H1 (cell line): ENCODE results near the gene FAM120B. TPM values are rescaled to one million over a fixed set of nuclear protein-coding genes. Genes with fewer than 3 reads are reported as not detected.

Source experiments
- CTCF ChIA-PET: fragments of 300-600 bp; sonication (Branson Sonifier 250); formaldehyde crosslinking; loops from one replicate; lab custom pipeline; 2021; ENCODE audit not compliant: partially characterized antibody; lab: Charles Lee
- POLR2A ChIA-PET: fragments of 300-600 bp; sonication (Branson Sonifier 250); formaldehyde crosslinking; loops from one replicate; lab custom pipeline; 2021; ENCODE audit warnings: inconsistent platforms; ENCODE audit not compliant: partially characterized antibody; lab: Charles Lee
- DNase-seq, 2 experiments: peaks; one replicate each; pipeline versions ENCODE4 v3.0.0 to v3.0.0-alpha.2; 2010 to 2022; ENCODE audit warnings: low spot score in 2 of 2, low read depth in 1 of 2, mixed read lengths in 1 of 2
- FAIRE-seq: peaks from 2 replicates; lab custom pipeline; 2011; peaks lifted over from hg19 to GRCh38; lab: Jason Lieb, UNC
- H2AFZ ChIP-seq: 2 replicates; pipeline ENCODE4 v1.8.1; 2012; ENCODE audit warnings: low read length, inconsistent platforms
- H2AK5ac ChIP-seq: 2 replicates; pipeline ENCODE4 v1.6.1; 2013; ENCODE audit warnings: low read depth, low read length
- H2BK120ac ChIP-seq: replicated peaks from 2 replicates; pipeline ENCODE3; 2013; ENCODE audit warnings: low read depth, low read length, inconsistent platforms
- H2BK12ac ChIP-seq: 2 replicates; pipeline ENCODE4 v1.6.1; 2013; ENCODE audit warnings: low read depth, low read length
- H2BK15ac ChIP-seq: 2 replicates; pipeline ENCODE4 v1.6.1; 2013; ENCODE audit warnings: low read length
- H2BK20ac ChIP-seq: 2 replicates; pipeline ENCODE4 v1.6.1; 2013; ENCODE audit warnings: low read length
- H2BK5ac ChIP-seq: 2 replicates; pipeline ENCODE4 v1.6.1; 2013; ENCODE audit warnings: low read depth, low read length
- H3K14ac ChIP-seq: 2 replicates; pipeline ENCODE4 v1.6.1; 2013; ENCODE audit warnings: inconsistent platforms; ENCODE audit not compliant: insufficient read length
- H3K18ac ChIP-seq: 2 replicates; pipeline ENCODE4 v1.6.1; 2013; ENCODE audit warnings: low read length; ENCODE audit errors: extremely low read depth
- H3K23ac ChIP-seq: 2 replicates; pipeline ENCODE4 v1.6.1; 2013; ENCODE audit warnings: inconsistent platforms; ENCODE audit not compliant: insufficient read length
- H3K23me2 ChIP-seq: 2 replicates; pipeline ENCODE4 v1.6.1; 2013; ENCODE audit warnings: low read depth, low read length
- H3K27ac ChIP-seq: 2 replicates; pipeline ENCODE4 v1.6.1; 2011; ENCODE audit warnings: low read depth, low read length, inconsistent platforms
- H3K27me3 ChIP-seq, 4 experiments: replicated peaks in 1 of 4; 1 replicate in 1 of 4; 2 replicates in 3 of 4; pipeline versions ENCODE4 v1.6.1 to v1.8.1; 2011 to 2013; ENCODE audit warnings: low read length in 3 of 4, mild to moderate bottlenecking in 3 of 4, inconsistent platforms in 2 of 4, mixed read lengths in 2 of 4, moderate library complexity in 1 of 4; ENCODE audit not compliant: control insufficient read depth in 3 of 4, insufficient read depth in 3 of 4; ENCODE audit errors: extremely low read depth in 1 of 4
- H3K36me3 ChIP-seq, 4 experiments: 2 replicates each; pipeline versions ENCODE4 v1.6.1 to v1.8.1; 2011 to 2013; ENCODE audit warnings: mild to moderate bottlenecking in 4 of 4, low read length in 3 of 4, moderate library complexity in 2 of 4, control low read depth in 1 of 4, inconsistent platforms in 1 of 4; ENCODE audit not compliant: insufficient read depth in 4 of 4, control insufficient read depth in 2 of 4
- H3K4ac ChIP-seq: replicated peaks from 2 replicates; pipeline ENCODE3; 2013; ENCODE audit warnings: low read length, low read depth, mixed read lengths, inconsistent platforms; ENCODE audit not compliant: insufficient read length
- H3K4me1 ChIP-seq, 4 experiments: replicated peaks in 1 of 4; 1 replicate in 1 of 4; 2 replicates in 3 of 4; pipeline versions ENCODE4 v1.6.1 to v1.8.1; 2011 to 2013; ENCODE audit warnings: low read length in 3 of 4, inconsistent platforms in 2 of 4, mixed read lengths in 1 of 4; ENCODE audit not compliant: insufficient read depth in 4 of 4, control insufficient read depth in 3 of 4
- H3K4me2 ChIP-seq, 2 experiments: 2 replicates each; pipeline versions ENCODE4 v1.6.1 to v1.8.1; 2011 to 2013; ENCODE audit warnings: low read depth in 2 of 2, low read length in 2 of 2, control low read depth in 1 of 2, inconsistent platforms in 1 of 2, mild to moderate bottlenecking in 1 of 2; ENCODE audit not compliant: insufficient read depth in 1 of 2
- H3K4me3 ChIP-seq, 4 experiments: fragments of 200-600, 300-600 bp in 1 of 4; sonication (generic), shearing (Covaris generic), sonication (Bioruptor Twin) in 1 of 4; 2 replicates each; pipeline versions ENCODE4 v1.5.1 to v1.8.1; 2011 to 2016; ENCODE audit warnings: low read length in 4 of 4, low read depth in 3 of 4, control low read depth in 2 of 4, inconsistent platforms in 2 of 4, mild to moderate bottlenecking in 2 of 4, mixed read lengths in 1 of 4, moderate library complexity in 1 of 4; ENCODE audit not compliant: insufficient read depth in 2 of 4; ENCODE audit errors: extremely low read depth in 1 of 4
- H3K56ac ChIP-seq: replicated peaks from 2 replicates; pipeline ENCODE3; 2013; ENCODE audit warnings: low read depth, mild to moderate bottlenecking, mixed read lengths, low read length, inconsistent platforms; ENCODE audit not compliant: insufficient read length
- H3K79me1 ChIP-seq: 2 replicates; pipeline ENCODE4 v1.6.1; 2013; ENCODE audit warnings: low read depth, low read length, control low read depth
- H3K79me2 ChIP-seq, 2 experiments: 2 replicates each; pipeline versions ENCODE4 v1.6.1 to v1.8.1; 2012 to 2013; ENCODE audit warnings: low read length in 2 of 2, mild to moderate bottlenecking in 2 of 2, inconsistent platforms in 1 of 2; ENCODE audit not compliant: insufficient read depth in 2 of 2, control insufficient read depth in 1 of 2
- H3K9ac ChIP-seq, 4 experiments: replicated peaks in 1 of 4; 1 replicate in 1 of 4; 2 replicates in 3 of 4; pipeline versions ENCODE4 v1.6.1 to v1.8.1; 2011 to 2013; ENCODE audit warnings: low read depth in 3 of 4, low read length in 3 of 4, control low read depth in 2 of 4, mild to moderate bottlenecking in 2 of 4, moderate library complexity in 2 of 4, inconsistent platforms in 1 of 4; ENCODE audit errors: extremely low read depth in 1 of 4
- H3K9me3 ChIP-seq, 2 experiments: 2 replicates each; pipeline versions ENCODE4 v1.6.1 to v1.8.1; 2012 to 2013; ENCODE audit warnings: mild to moderate bottlenecking in 2 of 2, moderate library complexity in 2 of 2, control low read depth in 1 of 2, inconsistent platforms in 1 of 2, low read depth in 1 of 2, low read length in 1 of 2, mixed read lengths in 1 of 2; ENCODE audit not compliant: insufficient read depth in 2 of 2
- H4K20me1 ChIP-seq, 2 experiments: replicated peaks in 1 of 2; 2 replicates each; pipeline versions ENCODE3 to v1.8.1; 2011 to 2013; ENCODE audit warnings: inconsistent platforms in 2 of 2, low read length in 2 of 2, mild to moderate bottlenecking in 1 of 2; ENCODE audit not compliant: insufficient read depth in 2 of 2, control insufficient read depth in 1 of 2
- H4K5ac ChIP-seq: 2 replicates; pipeline ENCODE4 v1.6.1; 2013; ENCODE audit warnings: low read length, low read depth, mixed read lengths, inconsistent platforms; ENCODE audit not compliant: insufficient read length
- H4K8ac ChIP-seq: 2 replicates; pipeline ENCODE4 v1.8.0; 2013; ENCODE audit warnings: mild to moderate bottlenecking, moderate library complexity, low read length, inconsistent platforms; ENCODE audit not compliant: insufficient read depth; ENCODE audit errors: extremely low read depth
- H4K91ac ChIP-seq: replicated peaks from 2 replicates; pipeline ENCODE3; 2013; ENCODE audit warnings: low read length, mixed read lengths, inconsistent platforms; ENCODE audit not compliant: insufficient read length
- E2F6 ChIP-seq: IDR thresholded peaks from 2 replicates; pipeline ENCODE4 v1.6.1; 2012; ENCODE audit warnings: inconsistent platforms
- RAD21 ChIP-seq, 2 experiments: IDR thresholded peaks in 1 of 2; conservative IDR thresholded peaks in 1 of 2; 2 replicates each; pipeline ENCODE4 v1.6.1; 2011; ENCODE audit warnings: low read depth in 2 of 2, low read length in 2 of 2, improper control_type of control experiment in 1 of 2, inconsistent platforms in 1 of 2, mild to moderate bottlenecking in 1 of 2, moderate library complexity in 1 of 2
- RBBP5 ChIP-seq: IDR thresholded peaks from 2 replicates; pipeline ENCODE4 v1.7.1; 2012; ENCODE audit warnings: low read depth, mild to moderate bottlenecking, inconsistent platforms, low read length, moderate library complexity, borderline replicate concordance
- WGBS, 2 experiments: shearing (Covaris generic) in 1 of 2; methylation state at CpG; one replicate each; pipeline versions ENCODE4 v1.1.6 to v1.1.7; 2013 to 2015; ENCODE audit warnings: low lambda C conversion rate in 2 of 2, mixed read lengths in 2 of 2, inconsistent platforms in 1 of 2, low coverage in 1 of 2, missing lambda C conversion rate in 1 of 2; ENCODE audit not compliant: insufficient replicate concordance in 2 of 2, insufficient coverage in 1 of 2, insufficient read length in 1 of 2; ENCODE audit errors: extremely low coverage in 1 of 2, missing lambda C conversion rate in 1 of 2; 5-methylcytosine and 5-hydroxymethylcytosine counted together
- polyA plus RNA-seq, 7 experiments: library from polyadenylated mRNA; depleted of rRNA in 3 of 7; stranded (reverse) in 5 of 7; unstranded in 2 of 7; fragments of >200 nt in 5 of 7; fragments of 200-250 nt in 2 of 7; gene quantifications; 1 replicate in 5 of 7; 2 replicates in 1 of 7; 4 replicates in 1 of 7; pipeline versions ENCODE4 v1.2.1 to v1.2.3, GENCODE V29; 2011 to 2013; ENCODE audit warnings: missing spikeins in 2 of 7, mixed read lengths in 2 of 7
- total RNA-seq: library from RNA; stranded (reverse); fragmentation: NEBNext Ultra II Directional; extraction: Animal tissue kit (Norgen Biotek cat#: 25700); gene quantifications from 2 replicates; pipeline ENCODE4 v1.2.1, GENCODE V29; 2021

Gene FAM120B
- total and polyA plus RNA-seq, 2 of the 8 experiments (the other 6 are each of a cell fraction or from before 2014, with no cell fraction given), result 5.1 to 12.5 TPM

- CTCF ChIA-PET, result interaction anchor here (1.1 to 2.1 kb wide), 5 partner anchors 14 to 592 kb away, joined by 3 to 7 read pairs (median 5); no protein-coding TSS in a partner anchor
- H2AFZ ChIP-seq, result 0 out of 2 replicates have a peak overlapping the region, but pooled peaks have one; percentile 72
- TF ChIP-seq E2F6 (no peak), RBBP5 (no peak; the same call in 1 of the 2 replicates), RAD21 (IDR thresholded peaks at IDR 0.05 in 1 of 2, conservative IDR thresholded peaks at IDR 0.05 in 1 of 2; ENCODE audit: low read depth in 2 of 2, low read length in 2 of 2) (peak; percentile 19 to 31; a peak in 2 of 4 replicates)
Measured at GRCh38 chr6:170423030-170423429, 116.5 kb downstream of the FAM120B start.

More at GRCh38 chr6:170423030-170423429, 116.5 kb downstream of the FAM120B start:
- peak overlapping the region in 1 of 2 experiments; percentile 44; a peak in 1 of 4 replicates for H3K4me2 ChIP-seq
- H3K18ac ChIP-seq, result no peak overlapping the region
- no peak overlapping the region for H4K5ac ChIP-seq
- no peaks in the 10 kb centered on the region for H3K23me2 ChIP-seq
- peak overlapping the region in 1 of 4 experiments; percentile 28; a peak in 1 of 8 replicates for H3K4me3 ChIP-seq
- H2BK5ac ChIP-seq, result no peak overlapping the region
- H2BK15ac ChIP-seq, result no peak overlapping the region
- 0 out of 7 replicates have a peak, but pooled peaks cover 0 to 2% (median 0%) of the 10 kb centered on the region in 4 experiments for H3K27me3 ChIP-seq
- no peak overlapping the region for H3K23ac ChIP-seq
- H3K56ac ChIP-seq, result no peak overlapping the region
- H2BK12ac ChIP-seq, result no peak overlapping the region
- H3K36me3 ChIP-seq, result no peaks in the 10 kb centered on the region
- no peak overlapping the region for H2BK20ac ChIP-seq
- no peak overlapping the region for H2BK120ac ChIP-seq
- POLR2A ChIA-PET, result interaction anchor here (0.6 to 0.7 kb wide), 2 partner anchors 10 to 22 kb away, joined by 3 read pairs; no protein-coding TSS in a partner anchor
- H3K9me3 ChIP-seq, result no peaks in the 10 kb centered on the region
- H4K20me1 ChIP-seq, result no peaks in the 10 kb centered on the region
- H3K4me1 ChIP-seq, result peaks cover 0 to 4% (median 0%) of the 10 kb centered on the region in 4 experiments; a peak in 1 of 7 replicates
- no peaks in the 10 kb centered on the region for H3K79me2 ChIP-seq
- FAIRE-seq, result no peak
- H3K4ac ChIP-seq, result no peak overlapping the region
- no peak overlapping the region for H3K9ac ChIP-seq
- no peaks in the 10 kb centered on the region for H3K79me1 ChIP-seq
- no peak overlapping the region for H4K91ac ChIP-seq
- H2AK5ac ChIP-seq, result no peak overlapping the region
- peak; percentile 54 to 74 for DNase-seq
- 40% methylated on average over 29 of the region's 29 CpGs; no CpG with 5 or more reads in 1 of the 2 experiments for WGBS, 2 experiments
- H4K8ac ChIP-seq, result peak overlapping the region; percentile 45; the same call in 1 of the 2 replicates
- no peak overlapping the region for H3K14ac ChIP-seq
- H3K27ac ChIP-seq, result no peak overlapping the region
